ENCODE data around the gene DYNC1LI2.
"Not testable (repeated sequence)": the region's sequence is repeated elsewhere in the genome, so short reads cannot be mapped to it uniquely, and the experiment has no call there.

Gene DYNC1LI2

GRCh38 chr16:66751303-66751991, at the start of gene DYNC1LI2:
Gene DYNC1LI2 (minus strand): TSS chr16:66751609. CDS start chr16:66751591, 18 bp downstream.
- TF ChIP-seq CTCF (IDR thresholded peaks at IDR 0.05; ENCODE audit: insufficient read depth, missing control alignments) = peak; percentile 53
- DNase-seq (ENCODE audit: insufficient read length, low spot score) = peak; percentile 41
- FAIRE-seq = no peak

- no peak for DNase-seq (ENCODE audit: insufficient read length, low spot score)
- no peak for TF ChIP-seq CTCF (IDR thresholded peaks at IDR 0.05; ENCODE audit: insufficient read depth, missing control alignments)
Measured at GRCh38 chr16:66800856-66801255, 49.4 kb upstream of the DYNC1LI2 start.

GRCh38 chr16:66798161-66798560, 46.8 kb upstream of the DYNC1LI2 start:
- no peak for TF ChIP-seq CTCF (IDR thresholded peaks at IDR 0.05; ENCODE audit: insufficient read depth, missing control alignments)
- DNase-seq (ENCODE audit: insufficient read length, low spot score) (no peak), FAIRE-seq (no peak)

More at GRCh38 chr16:66800856-66801255, 49.4 kb upstream of the DYNC1LI2 start:
- FAIRE-seq = no peak

- not testable (repeated sequence) for DNase-seq (ENCODE audit: insufficient read length, low spot score); FAIRE-seq
Measured at GRCh38 chr16:66793984-66794383, 42.6 kb upstream of the DYNC1LI2 start.

DNA sequence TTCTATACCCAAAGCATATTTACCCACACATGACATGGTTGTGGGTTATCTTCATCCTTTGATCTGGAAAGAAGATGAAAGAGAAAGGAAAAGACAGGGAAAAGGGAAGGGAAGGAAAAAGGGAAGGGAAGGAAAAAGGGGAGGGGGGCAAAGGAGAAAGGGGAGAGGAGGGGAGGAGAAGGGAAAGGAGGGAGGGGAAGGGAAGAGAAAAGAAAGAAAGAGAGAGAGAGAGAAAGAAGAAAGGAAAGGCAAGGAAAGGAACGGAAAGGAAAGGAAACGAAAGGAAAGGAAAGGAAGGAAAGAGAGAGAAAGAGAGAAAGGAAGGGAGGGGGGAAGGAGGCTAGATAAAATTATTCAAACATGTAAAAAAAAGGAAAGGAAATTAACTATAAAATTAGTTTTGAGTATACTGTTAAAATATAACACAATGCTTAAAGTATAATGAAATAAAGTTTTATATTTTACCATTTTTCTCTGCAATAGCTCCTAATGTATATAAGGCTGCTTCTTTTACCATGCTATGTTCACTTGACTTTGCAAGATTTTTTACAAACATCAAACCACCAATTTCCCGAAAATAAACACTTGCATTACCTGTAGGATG, 38.8 kb upstream of the DYNC1LI2 start:
- TF ChIP-seq CTCF (IDR thresholded peaks at IDR 0.05; ENCODE audit: insufficient read depth, missing control alignments) = no peak
- no peak for FAIRE-seq

GRCh38 chr16:66787427-66787826, 36.0 kb upstream of the DYNC1LI2 start:
- TF ChIP-seq CTCF (IDR thresholded peaks at IDR 0.05; ENCODE audit: insufficient read depth, missing control alignments) = no peak
- no peak for FAIRE-seq
- no peak for DNase-seq (ENCODE audit: insufficient read length, low spot score)

More for the DNA sequence above, 38.8 kb upstream of the DYNC1LI2 start:
- DNase-seq (ENCODE audit: insufficient read length, low spot score) = no peak

DNA sequence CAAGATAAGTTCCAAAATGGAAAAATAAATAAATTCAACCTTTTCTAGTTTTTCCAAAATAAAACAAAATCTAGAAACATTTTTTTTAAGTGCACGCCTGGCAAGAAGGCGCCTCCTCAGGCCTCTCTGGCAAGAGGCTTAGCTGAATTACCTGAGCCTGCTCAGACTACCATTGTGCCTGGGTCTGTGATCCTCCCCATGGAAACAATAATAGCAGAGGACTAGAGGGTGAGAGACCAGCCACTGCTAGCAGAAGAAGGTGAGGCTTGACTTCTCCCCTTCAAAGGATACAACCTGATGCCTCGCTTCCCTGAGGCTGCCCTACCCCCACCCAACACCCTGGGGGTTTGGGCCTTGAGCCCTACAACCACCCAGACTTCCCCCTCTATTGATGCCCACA, 35.1 kb upstream of the DYNC1LI2 start:
- FAIRE-seq = no peak
- DNase-seq (ENCODE audit: insufficient read length, low spot score) = no peak
- no peak for TF ChIP-seq CTCF (IDR thresholded peaks at IDR 0.05; ENCODE audit: insufficient read depth, missing control alignments)
